ENCODE measurements around the gene PXDN.

PXDN gene

GRCh38 chr2:1731963-1732768 is 12.1 kb downstream of the PXDN start:
- Histone ChIP-seq H3K36me3 (ENCODE audit: insufficient read depth, low read length) (no peaks in the 10 kb centered on the region), H3F3A (ENCODE audit: low read depth) (no peaks in the 10 kb centered on the region), H3K4me2 (ENCODE audit: low read depth, low read length, poor library complexity, severe bottlenecking) (no peak overlapping the region), H3K9me3 (ENCODE audit: insufficient read depth, low read depth, low read length) (peaks cover 8% of the 10 kb centered on the region; the same call in 1 of the 2 replicates), H3K27me3 (ENCODE audit: insufficient read depth, low read length, poor library complexity, severe bottlenecking) (no peaks in the 10 kb centered on the region), H3K4me3 (ENCODE audit: low read length, poor library complexity, severe bottlenecking) (no peak overlapping the region), H3K4me1 (ENCODE audit: insufficient read depth, low read length, poor library complexity, severe bottlenecking) (peaks cover 14% of the 10 kb centered on the region), H4K20me1 (ENCODE audit: insufficient read depth, low read length, poor library complexity, severe bottlenecking) (peaks cover 25% of the 10 kb centered on the region), H2AFZ (ENCODE audit: low read length) (no peak overlapping the region), H3K9ac (ENCODE audit: low read depth, low read length, poor library complexity, severe bottlenecking) (no peak overlapping the region), H3K9me2 (replicated peaks; ENCODE audit: low read depth, low read length) (no peaks in the 10 kb centered on the region), H3K79me2 (ENCODE audit: insufficient read depth, low read length) (peaks cover 97% of the 10 kb centered on the region)
- TF ChIP-seq EZH2phosphoT487 (IDR thresholded peaks at IDR 0.05; ENCODE audit: borderline replicate concordance), result no peak
- TF ChIP-seq, protein P1, sequence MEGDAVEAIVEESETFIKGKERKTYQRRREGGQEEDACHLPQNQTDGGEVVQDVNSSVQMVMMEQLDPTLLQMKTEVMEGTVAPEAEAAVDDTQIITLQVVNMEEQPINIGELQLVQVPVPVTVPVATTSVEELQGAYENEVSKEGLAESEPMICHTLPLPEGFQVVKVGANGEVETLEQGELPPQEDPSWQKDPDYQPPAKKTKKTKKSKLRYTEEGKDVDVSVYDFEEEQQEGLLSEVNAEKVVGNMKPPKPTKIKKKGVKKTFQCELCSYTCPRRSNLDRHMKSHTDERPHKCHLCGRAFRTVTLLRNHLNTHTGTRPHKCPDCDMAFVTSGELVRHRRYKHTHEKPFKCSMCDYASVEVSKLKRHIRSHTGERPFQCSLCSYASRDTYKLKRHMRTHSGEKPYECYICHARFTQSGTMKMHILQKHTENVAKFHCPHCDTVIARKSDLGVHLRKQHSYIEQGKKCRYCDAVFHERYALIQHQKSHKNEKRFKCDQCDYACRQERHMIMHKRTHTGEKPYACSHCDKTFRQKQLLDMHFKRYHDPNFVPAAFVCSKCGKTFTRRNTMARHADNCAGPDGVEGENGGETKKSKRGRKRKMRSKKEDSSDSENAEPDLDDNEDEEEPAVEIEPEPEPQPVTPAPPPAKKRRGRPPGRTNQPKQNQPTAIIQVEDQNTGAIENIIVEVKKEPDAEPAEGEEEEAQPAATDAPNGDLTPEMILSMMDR (conservative IDR thresholded peaks at IDR 0.05; ENCODE audit: low read length), result no peak

GRCh38 chr2:1731447-1731962 is 12.8 kb downstream of the PXDN start:
- no peak overlapping the region for H3K4me3 ChIP-seq (ENCODE audit: low read length, poor library complexity, severe bottlenecking)
- peaks cover 97% of the 10 kb centered on the region for H3K79me2 ChIP-seq (ENCODE audit: insufficient read depth, low read length)
- H3K9me2 ChIP-seq (replicated peaks; ENCODE audit: low read depth, low read length), result no peaks in the 10 kb centered on the region
- H3F3A ChIP-seq (ENCODE audit: low read depth), result no peaks in the 10 kb centered on the region
- H3K27me3 ChIP-seq (ENCODE audit: insufficient read depth, low read length, poor library complexity, severe bottlenecking), result no peaks in the 10 kb centered on the region
- no peak overlapping the region for H2AFZ ChIP-seq (ENCODE audit: low read length)
- peaks cover 8% of the 10 kb centered on the region; the same call in 1 of the 2 replicates for H3K9me3 ChIP-seq (ENCODE audit: insufficient read depth, low read depth, low read length)
- no peak for TF ChIP-seq EZH2phosphoT487 (IDR thresholded peaks at IDR 0.05; ENCODE audit: borderline replicate concordance)
- TF ChIP-seq, protein P1 (conservative IDR thresholded peaks at IDR 0.05; ENCODE audit: low read length), result no peak
- peaks cover 23% of the 10 kb centered on the region for H4K20me1 ChIP-seq (ENCODE audit: insufficient read depth, low read length, poor library complexity, severe bottlenecking)
- H3K4me1 ChIP-seq (ENCODE audit: insufficient read depth, low read length, poor library complexity, severe bottlenecking), result peaks cover 14% of the 10 kb centered on the region
- no peaks in the 10 kb centered on the region for H3K36me3 ChIP-seq (ENCODE audit: insufficient read depth, low read length)
- H3K4me2 ChIP-seq (ENCODE audit: low read depth, low read length, poor library complexity, severe bottlenecking), result no peak overlapping the region
- H3K9ac ChIP-seq (ENCODE audit: low read depth, low read length, poor library complexity, severe bottlenecking), result no peak overlapping the region

DNA sequence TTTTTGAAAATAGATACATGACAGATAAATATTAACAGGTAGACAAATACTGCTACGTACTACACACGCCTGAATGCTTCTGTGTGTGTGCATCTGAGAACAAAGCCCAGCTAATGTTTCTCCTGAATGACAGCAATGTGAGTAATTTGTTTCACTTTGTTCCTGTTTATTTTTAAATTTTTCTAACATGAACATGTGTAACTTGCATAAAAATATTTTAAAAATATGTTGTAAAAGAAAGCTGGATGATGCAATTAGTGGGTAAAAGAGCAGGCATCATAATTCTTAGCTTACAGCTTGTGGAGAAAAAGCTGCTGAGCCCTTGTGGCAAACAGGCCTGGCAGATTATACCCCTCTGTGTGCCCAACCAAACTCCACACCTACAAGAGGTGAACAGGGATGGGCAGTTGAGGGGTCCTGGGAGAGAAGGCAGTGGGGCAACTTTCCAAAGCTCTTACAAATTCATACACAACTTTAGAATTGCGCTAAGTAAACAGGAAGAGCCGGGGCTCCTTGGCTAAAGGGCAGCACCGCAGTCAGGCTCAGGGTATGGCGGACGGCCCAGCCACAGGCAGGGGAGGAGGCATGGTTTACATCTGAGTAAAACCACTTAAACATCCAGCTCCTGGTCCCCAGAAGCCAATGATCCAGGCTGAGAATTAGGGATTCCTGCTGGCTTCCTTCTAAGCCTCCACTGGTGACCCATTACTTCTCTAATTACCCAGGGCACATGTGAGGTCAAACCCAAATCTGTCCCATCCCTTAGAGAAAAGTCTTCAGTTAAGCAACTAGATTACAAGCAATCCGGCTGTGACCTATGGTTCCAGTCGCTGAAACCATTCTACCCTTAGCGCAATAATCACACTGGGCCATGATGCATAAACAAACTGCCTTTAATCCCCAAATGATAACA is 14.0 kb downstream of the PXDN start:
- Histone ChIP-seq H3K9ac (ENCODE audit: low read depth, low read length, poor library complexity, severe bottlenecking) (no peak overlapping the region), H3K9me3 (ENCODE audit: insufficient read depth, low read depth, low read length) (0 out of 2 replicates have a peak, but pooled peaks cover 1% of the 10 kb centered on the region), H3K27me3 (ENCODE audit: insufficient read depth, low read length, poor library complexity, severe bottlenecking) (no peaks in the 10 kb centered on the region), H3K4me2 (ENCODE audit: low read depth, low read length, poor library complexity, severe bottlenecking) (peak overlapping the region; percentile 21), H4K20me1 (ENCODE audit: insufficient read depth, low read length, poor library complexity, severe bottlenecking) (peaks cover 22% of the 10 kb centered on the region), H3K4me1 (ENCODE audit: insufficient read depth, low read length, poor library complexity, severe bottlenecking) (peaks cover 14% of the 10 kb centered on the region), H3F3A (ENCODE audit: low read depth) (no peaks in the 10 kb centered on the region), H3K9me2 (replicated peaks; ENCODE audit: low read depth, low read length) (no peaks in the 10 kb centered on the region), H3K4me3 (ENCODE audit: low read length, poor library complexity, severe bottlenecking) (no peak overlapping the region), H3K79me2 (ENCODE audit: insufficient read depth, low read length) (peaks cover 85% of the 10 kb centered on the region), H2AFZ (ENCODE audit: low read length) (no peak overlapping the region), H3K36me3 (ENCODE audit: insufficient read depth, low read length) (no peaks in the 10 kb centered on the region)
- TF ChIP-seq, protein P1 (conservative IDR thresholded peaks at IDR 0.05; ENCODE audit: low read length), result no peak
- TF ChIP-seq EZH2phosphoT487 (IDR thresholded peaks at IDR 0.05; ENCODE audit: borderline replicate concordance), result no peak

All from Loucy (cell line).